Nephron (organoid): ENCODE measurements around the gene TDP1.

Experiments
- H3K27ac Mint-ChIP-seq, 3 experiments: 2 replicates each; pipeline ENCODE4 v1.8.0; 2020; ENCODE audit warnings: mixed read lengths in 3 of 3, mild to moderate bottlenecking in 2 of 3, moderate library complexity in 1 of 3
- H3K27me3 Mint-ChIP-seq: 2 replicates; pipeline ENCODE4 v1.8.0; 2021; ENCODE audit warnings: low read depth, mild to moderate bottlenecking, moderate library complexity, mixed read lengths
- H3K36me3 Mint-ChIP-seq: 2 replicates; pipeline ENCODE4 v1.8.0; 2020; ENCODE audit warnings: low read depth, mixed read lengths
- H3K4me1 Mint-ChIP-seq: 2 replicates; pipeline ENCODE4 v1.8.0; 2020; ENCODE audit warnings: mixed read lengths
- H3K4me3 Mint-ChIP-seq, 3 experiments: 2 replicates each; pipeline ENCODE4 v1.8.0; 2020; ENCODE audit warnings: mild to moderate bottlenecking in 3 of 3, mixed read lengths in 3 of 3, moderate library complexity in 2 of 3
- H3K9me3 Mint-ChIP-seq: 2 replicates; pipeline ENCODE4 v1.8.0; 2020; ENCODE audit warnings: mixed read lengths
- TF ChIP-seq, protein P1 (sequence below), 3 experiments: fragments of 200-600 bp; sonication (generic); IDR thresholded peaks; one replicate each; pipeline ENCODE4 v1.5.0; 2021; ENCODE audit warnings: antibody characterized with exemption in 3 of 3; ENCODE audit not compliant: unreplicated experiment in 3 of 3

The TDP1 gene

GRCh38 chr14:89918721-89919120 lies 37.0 kb upstream of the TDP1 start:
- TF ChIP-seq, protein P1, sequence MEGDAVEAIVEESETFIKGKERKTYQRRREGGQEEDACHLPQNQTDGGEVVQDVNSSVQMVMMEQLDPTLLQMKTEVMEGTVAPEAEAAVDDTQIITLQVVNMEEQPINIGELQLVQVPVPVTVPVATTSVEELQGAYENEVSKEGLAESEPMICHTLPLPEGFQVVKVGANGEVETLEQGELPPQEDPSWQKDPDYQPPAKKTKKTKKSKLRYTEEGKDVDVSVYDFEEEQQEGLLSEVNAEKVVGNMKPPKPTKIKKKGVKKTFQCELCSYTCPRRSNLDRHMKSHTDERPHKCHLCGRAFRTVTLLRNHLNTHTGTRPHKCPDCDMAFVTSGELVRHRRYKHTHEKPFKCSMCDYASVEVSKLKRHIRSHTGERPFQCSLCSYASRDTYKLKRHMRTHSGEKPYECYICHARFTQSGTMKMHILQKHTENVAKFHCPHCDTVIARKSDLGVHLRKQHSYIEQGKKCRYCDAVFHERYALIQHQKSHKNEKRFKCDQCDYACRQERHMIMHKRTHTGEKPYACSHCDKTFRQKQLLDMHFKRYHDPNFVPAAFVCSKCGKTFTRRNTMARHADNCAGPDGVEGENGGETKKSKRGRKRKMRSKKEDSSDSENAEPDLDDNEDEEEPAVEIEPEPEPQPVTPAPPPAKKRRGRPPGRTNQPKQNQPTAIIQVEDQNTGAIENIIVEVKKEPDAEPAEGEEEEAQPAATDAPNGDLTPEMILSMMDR (IDR thresholded peaks at IDR 0.05; ENCODE audit: unreplicated experiment in 3 of 3), result no peak
- H3K4me1 Mint-ChIP-seq, result peaks cover 19% of the 10 kb centered on the region
- H3K27ac Mint-ChIP-seq, result peak overlapping the region in 2 of 3 experiments; percentile 10 to 16
- H3K27me3 Mint-ChIP-seq, result no peaks in the 10 kb centered on the region
- no peaks in the 10 kb centered on the region for H3K36me3 Mint-ChIP-seq
- H3K9me3 Mint-ChIP-seq, result no peaks in the 10 kb centered on the region
- H3K4me3 Mint-ChIP-seq, result no peak overlapping the region

- Mint-ChIP-seq H3K4me1 (peaks cover 16% of the 10 kb centered on the region), H3K27ac (peak overlapping the region in 1 of 3 experiments; percentile 16)
These were observed 35.7 kb upstream of the TDP1 start for GRCh38 chr14:89920056-89920455.

GRCh38 chr14:89921346-89921745 lies 34.4 kb upstream of the TDP1 start:
- H3K4me1 Mint-ChIP-seq, result peaks cover 14% of the 10 kb centered on the region
- no peaks in the 10 kb centered on the region for H3K27me3 Mint-ChIP-seq
- TF ChIP-seq, protein P1 (IDR thresholded peaks at IDR 0.05; ENCODE audit: unreplicated experiment in 3 of 3), result no peak
- no peak overlapping the region for H3K27ac Mint-ChIP-seq
- no peak overlapping the region for H3K4me3 Mint-ChIP-seq
- H3K9me3 Mint-ChIP-seq, result no peaks in the 10 kb centered on the region
- H3K36me3 Mint-ChIP-seq, result peaks cover 3% of the 10 kb centered on the region

More at GRCh38 chr14:89920056-89920455, 35.7 kb upstream of the TDP1 start:
- H3K4me3 Mint-ChIP-seq, result no peak overlapping the region
- no peaks in the 10 kb centered on the region for H3K9me3 Mint-ChIP-seq
- peaks cover 2% of the 10 kb centered on the region for H3K36me3 Mint-ChIP-seq
- TF ChIP-seq, protein P1 (IDR thresholded peaks at IDR 0.05; ENCODE audit: unreplicated experiment in 3 of 3), result no peak
- no peaks in the 10 kb centered on the region for H3K27me3 Mint-ChIP-seq

DNA sequence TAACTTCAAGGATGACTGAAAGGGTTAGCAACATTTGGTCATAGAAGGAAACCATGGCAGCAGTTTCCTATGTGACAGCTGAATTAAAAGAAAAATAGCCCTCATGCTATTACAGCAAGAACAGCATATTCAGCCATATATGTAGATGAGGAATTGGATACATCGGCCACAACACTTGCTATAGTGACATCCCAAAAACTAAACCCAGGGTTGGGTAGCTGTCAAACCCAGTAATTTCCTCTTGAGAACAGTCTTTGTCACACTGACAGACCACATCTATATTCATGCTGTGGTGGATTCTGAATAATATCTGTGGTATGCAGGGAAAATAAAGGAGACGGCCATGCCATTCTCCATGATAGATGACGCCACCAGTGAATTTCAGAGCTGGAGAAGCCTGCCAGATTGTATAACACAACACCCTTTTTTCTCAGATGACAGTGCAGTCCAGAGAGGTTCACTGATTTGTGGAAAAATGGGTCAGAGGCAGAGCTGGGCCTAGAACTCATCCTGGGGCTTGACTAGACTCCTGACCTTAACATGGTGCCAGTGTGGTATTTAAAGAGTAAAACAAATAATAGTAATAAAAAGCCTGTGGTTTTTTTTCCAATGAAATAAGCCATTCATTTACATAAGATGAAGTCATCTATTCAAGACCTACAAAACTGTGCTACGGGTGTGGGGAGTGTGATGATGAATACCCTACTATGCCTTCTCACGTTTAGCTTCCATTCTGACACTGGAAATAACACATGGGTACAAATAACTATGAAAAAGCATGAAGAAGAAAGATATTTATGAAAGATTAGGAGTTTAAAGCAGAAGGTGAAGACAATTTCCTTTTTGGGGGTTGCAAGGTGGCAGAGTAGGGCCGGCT lies 33.5 kb upstream of the TDP1 start:
- Mint-ChIP-seq H3K27ac (no peak overlapping the region), H3K4me3 (no peak overlapping the region), H3K9me3 (no peaks in the 10 kb centered on the region), H3K4me1 (peaks cover 14% of the 10 kb centered on the region), H3K36me3 (peaks cover 3% of the 10 kb centered on the region), H3K27me3 (no peaks in the 10 kb centered on the region)
- TF ChIP-seq, protein P1 (IDR thresholded peaks at IDR 0.05; ENCODE audit: unreplicated experiment in 3 of 3), result no peak

DNA sequence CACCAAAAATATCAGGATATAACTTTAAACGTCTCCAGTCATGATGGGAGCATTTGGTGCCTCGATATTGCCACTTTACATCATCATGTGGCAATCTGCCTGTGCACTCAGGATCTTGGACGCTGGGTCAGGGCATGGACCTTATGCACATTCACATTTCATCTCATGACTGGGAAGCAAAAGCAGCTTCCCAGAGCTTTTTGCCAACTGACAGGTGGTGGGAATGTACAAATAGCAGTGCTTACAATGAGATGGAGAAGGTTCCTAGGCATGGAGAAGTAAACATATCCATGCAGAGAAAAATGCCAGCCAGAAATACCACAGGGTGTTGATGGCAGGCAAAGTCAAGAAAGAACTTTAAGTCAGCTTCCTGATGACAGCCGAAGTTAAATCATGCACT lies 31.5 kb upstream of the TDP1 start:
- peaks cover 8% of the 10 kb centered on the region for H3K4me1 Mint-ChIP-seq
- H3K4me3 Mint-ChIP-seq, result no peak overlapping the region
- TF ChIP-seq, protein P1 (IDR thresholded peaks at IDR 0.05; ENCODE audit: unreplicated experiment in 3 of 3), result no peak
- no peak overlapping the region for H3K27ac Mint-ChIP-seq
- H3K9me3 Mint-ChIP-seq, result no peaks in the 10 kb centered on the region
- H3K36me3 Mint-ChIP-seq, result peaks cover 3% of the 10 kb centered on the region
- H3K27me3 Mint-ChIP-seq, result no peaks in the 10 kb centered on the region

- Mint-ChIP-seq H3K36me3 (peaks cover 14% of the 10 kb centered on the region), H3K4me3 (no peak overlapping the region), H3K27ac (no peak overlapping the region), H3K27me3 (no peaks in the 10 kb centered on the region), H3K4me1 (no peaks in the 10 kb centered on the region), H3K9me3 (no peaks in the 10 kb centered on the region)
- TF ChIP-seq, protein P1 (IDR thresholded peaks at IDR 0.05; ENCODE audit: unreplicated experiment in 3 of 3), result no peak
These were observed 29.0 kb upstream of the TDP1 start for GRCh38 chr14:89926694-89927093.
